ENCODE measurements around the gene MX1.

DNA sequence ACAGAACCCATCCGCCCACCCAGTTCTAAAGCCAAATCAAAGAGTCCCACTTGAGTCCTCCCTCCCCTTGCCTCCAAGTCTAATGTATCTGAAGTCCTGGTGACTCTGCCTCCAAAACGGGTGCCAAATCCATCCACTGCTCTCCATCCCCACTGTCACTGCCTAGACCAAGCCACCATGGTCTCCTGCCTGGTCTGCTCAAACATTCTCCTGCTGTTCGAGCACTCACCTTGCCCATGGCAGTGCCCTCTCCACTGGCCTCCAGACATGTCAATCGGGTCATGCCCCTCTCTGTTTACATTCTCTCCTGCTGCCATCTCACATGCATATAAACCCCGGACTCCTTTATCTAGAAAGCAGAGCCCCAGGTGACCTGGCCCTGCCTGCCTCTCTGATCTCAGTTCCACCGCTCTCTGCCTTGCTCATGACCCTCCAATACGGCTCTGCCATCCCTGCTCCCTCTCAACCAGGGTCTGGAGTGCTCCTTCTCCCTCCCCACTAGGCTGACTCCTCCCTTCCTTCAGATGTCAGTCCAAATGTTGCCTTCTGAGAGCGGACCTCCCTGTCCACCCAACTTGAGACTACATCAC lies 32.1 kb upstream of the MX1 start:
- TF ChIP-seq POLR2AphosphoS5 (IDR thresholded peaks at IDR 0.05; ENCODE audit: insufficient read depth, low read depth, low read length) (no peak), POLR2A (IDR thresholded peaks at IDR 0.05; ENCODE audit: low read depth, low read length) (no peak), EZH2 (IDR thresholded peaks at IDR 0.05; ENCODE audit: borderline replicate concordance, low read depth, low read length, severe bottlenecking) (no peak), JUN (IDR thresholded peaks at IDR 0.05; ENCODE audit: borderline replicate concordance, insufficient read depth, insufficient read length, low read depth) (no peak)
- TF ChIP-seq, protein P1, sequence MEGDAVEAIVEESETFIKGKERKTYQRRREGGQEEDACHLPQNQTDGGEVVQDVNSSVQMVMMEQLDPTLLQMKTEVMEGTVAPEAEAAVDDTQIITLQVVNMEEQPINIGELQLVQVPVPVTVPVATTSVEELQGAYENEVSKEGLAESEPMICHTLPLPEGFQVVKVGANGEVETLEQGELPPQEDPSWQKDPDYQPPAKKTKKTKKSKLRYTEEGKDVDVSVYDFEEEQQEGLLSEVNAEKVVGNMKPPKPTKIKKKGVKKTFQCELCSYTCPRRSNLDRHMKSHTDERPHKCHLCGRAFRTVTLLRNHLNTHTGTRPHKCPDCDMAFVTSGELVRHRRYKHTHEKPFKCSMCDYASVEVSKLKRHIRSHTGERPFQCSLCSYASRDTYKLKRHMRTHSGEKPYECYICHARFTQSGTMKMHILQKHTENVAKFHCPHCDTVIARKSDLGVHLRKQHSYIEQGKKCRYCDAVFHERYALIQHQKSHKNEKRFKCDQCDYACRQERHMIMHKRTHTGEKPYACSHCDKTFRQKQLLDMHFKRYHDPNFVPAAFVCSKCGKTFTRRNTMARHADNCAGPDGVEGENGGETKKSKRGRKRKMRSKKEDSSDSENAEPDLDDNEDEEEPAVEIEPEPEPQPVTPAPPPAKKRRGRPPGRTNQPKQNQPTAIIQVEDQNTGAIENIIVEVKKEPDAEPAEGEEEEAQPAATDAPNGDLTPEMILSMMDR (IDR thresholded peaks at IDR 0.05; ENCODE audit: extremely low read depth in 1 of 2, insufficient read depth in 1 of 2, low read depth in 1 of 2, low read length in 2 of 2): no peak
- TF ChIP-seq, protein P2, sequence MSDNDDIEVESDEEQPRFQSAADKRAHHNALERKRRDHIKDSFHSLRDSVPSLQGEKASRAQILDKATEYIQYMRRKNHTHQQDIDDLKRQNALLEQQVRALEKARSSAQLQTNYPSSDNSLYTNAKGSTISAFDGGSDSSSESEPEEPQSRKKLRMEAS (IDR thresholded peaks at IDR 0.05; ENCODE audit: insufficient read depth, insufficient read length): no peak

All from endothelial cell of umbilical vein (primary cell).